ENCODE data around the gene VMO1.

VMO1 gene, protein sequence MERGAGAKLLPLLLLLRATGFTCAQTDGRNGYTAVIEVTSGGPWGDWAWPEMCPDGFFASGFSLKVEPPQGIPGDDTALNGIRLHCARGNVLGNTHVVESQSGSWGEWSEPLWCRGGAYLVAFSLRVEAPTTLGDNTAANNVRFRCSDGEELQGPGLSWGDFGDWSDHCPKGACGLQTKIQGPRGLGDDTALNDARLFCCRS

DNA sequence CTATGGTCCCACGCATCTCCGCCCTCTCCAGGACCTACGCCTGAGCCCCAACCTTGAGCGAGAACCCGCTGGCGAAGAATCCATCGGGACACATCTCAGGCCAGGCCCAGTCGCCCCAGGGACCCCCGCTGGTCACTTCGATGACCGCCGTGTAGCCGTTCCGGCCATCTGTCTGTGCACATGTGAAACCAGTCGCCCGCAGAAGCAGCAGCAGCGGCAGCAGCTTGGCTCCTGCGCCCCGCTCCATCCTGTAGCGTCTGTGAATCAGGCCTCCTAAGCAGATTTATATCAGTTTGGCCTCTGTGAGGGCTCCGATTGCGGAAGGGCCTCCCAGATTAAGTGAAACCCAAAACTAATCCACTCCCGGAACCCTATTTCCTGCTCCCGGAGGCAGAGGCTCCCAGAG is at the start of gene VMO1:
Gene VMO1 (minus strand): TSS at position 259 of the 406 bp plus-strand sequence. CDS start 12 bp downstream, at position 247.
- DNase-seq: no peak
- no peak within 1 kb of the TSS for H2AFZ ChIP-seq (ENCODE audit: low read length)
- H3K4me1 ChIP-seq (ENCODE audit: low read length): peaks cover 3% of the 10 kb centered on the region
- H3K36me3 ChIP-seq (replicated peaks; ENCODE audit: insufficient read depth, low read length): no peaks in the 10 kb centered on the region
- no peak within 1 kb of the TSS for H3K27ac ChIP-seq (ENCODE audit: low read length)
- no peak within 1 kb of the TSS for H3K4me2 ChIP-seq (ENCODE audit: low read depth, low read length)
- no peaks in the 10 kb centered on the region for H4K20me1 ChIP-seq (ENCODE audit: insufficient read depth, low read length)
- H3K9ac ChIP-seq (ENCODE audit: low read length): no peak within 1 kb of the TSS
- H3F3A ChIP-seq (ENCODE audit: insufficient read depth, low read length): no peaks in the 10 kb centered on the region
- peaks cover 55% of the 10 kb centered on the region for H3K27me3 ChIP-seq (replicated peaks; ENCODE audit: insufficient read depth, low read length)
- no peaks in the 10 kb centered on the region for H3K9me3 ChIP-seq (replicated peaks; ENCODE audit: insufficient read depth, low read length)
- TF ChIP-seq, protein P1, sequence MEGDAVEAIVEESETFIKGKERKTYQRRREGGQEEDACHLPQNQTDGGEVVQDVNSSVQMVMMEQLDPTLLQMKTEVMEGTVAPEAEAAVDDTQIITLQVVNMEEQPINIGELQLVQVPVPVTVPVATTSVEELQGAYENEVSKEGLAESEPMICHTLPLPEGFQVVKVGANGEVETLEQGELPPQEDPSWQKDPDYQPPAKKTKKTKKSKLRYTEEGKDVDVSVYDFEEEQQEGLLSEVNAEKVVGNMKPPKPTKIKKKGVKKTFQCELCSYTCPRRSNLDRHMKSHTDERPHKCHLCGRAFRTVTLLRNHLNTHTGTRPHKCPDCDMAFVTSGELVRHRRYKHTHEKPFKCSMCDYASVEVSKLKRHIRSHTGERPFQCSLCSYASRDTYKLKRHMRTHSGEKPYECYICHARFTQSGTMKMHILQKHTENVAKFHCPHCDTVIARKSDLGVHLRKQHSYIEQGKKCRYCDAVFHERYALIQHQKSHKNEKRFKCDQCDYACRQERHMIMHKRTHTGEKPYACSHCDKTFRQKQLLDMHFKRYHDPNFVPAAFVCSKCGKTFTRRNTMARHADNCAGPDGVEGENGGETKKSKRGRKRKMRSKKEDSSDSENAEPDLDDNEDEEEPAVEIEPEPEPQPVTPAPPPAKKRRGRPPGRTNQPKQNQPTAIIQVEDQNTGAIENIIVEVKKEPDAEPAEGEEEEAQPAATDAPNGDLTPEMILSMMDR (IDR thresholded peaks at IDR 0.05; ENCODE audit: low read length): no peak
- TF ChIP-seq EZH2phosphoT487 (IDR thresholded peaks at IDR 0.05; ENCODE audit: low read length): no peak
- H3K9me2 ChIP-seq (replicated peaks; ENCODE audit: insufficient read depth, low read length): no peaks in the 10 kb centered on the region
- no peaks in the 10 kb centered on the region for H3K79me2 ChIP-seq (ENCODE audit: low read length)
- no peak within 1 kb of the TSS for H3K4me3 ChIP-seq (ENCODE audit: low read length)

DNA sequence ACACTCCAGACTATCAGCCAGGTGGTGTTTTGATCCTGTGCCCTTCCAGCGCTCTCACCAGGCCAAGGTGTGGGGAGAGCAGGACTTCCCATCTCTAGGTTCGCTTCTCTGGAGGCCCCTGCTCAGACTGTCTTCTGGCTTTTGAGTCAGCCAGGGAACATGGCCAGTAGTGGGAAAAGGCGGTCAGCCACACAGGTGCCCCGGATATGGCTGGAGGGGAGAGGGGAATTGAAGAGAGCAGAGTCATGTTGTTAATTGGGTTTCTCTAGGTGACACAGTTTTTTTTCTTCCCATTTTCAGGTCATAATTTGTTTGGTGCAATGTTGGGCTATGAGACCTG is 48.5 kb upstream of the VMO1 start:
- H3K4me1 ChIP-seq (ENCODE audit: low read length): peaks cover 23% of the 10 kb centered on the region; the same call in 1 of the 2 replicates
- H2AFZ ChIP-seq (ENCODE audit: low read length): no peak overlapping the region
- peaks cover 3% of the 10 kb centered on the region; the same call in 1 of the 2 replicates for H3F3A ChIP-seq (ENCODE audit: insufficient read depth, low read length)
- H3K9me2 ChIP-seq (replicated peaks; ENCODE audit: insufficient read depth, low read length): no peaks in the 10 kb centered on the region
- H3K27ac ChIP-seq (ENCODE audit: low read length): no peak overlapping the region
- no peaks in the 10 kb centered on the region for H3K27me3 ChIP-seq (replicated peaks; ENCODE audit: insufficient read depth, low read length)
- H4K20me1 ChIP-seq (ENCODE audit: insufficient read depth, low read length): no peaks in the 10 kb centered on the region
- peak overlapping the region; percentile 99; the same call in 1 of the 2 replicates for H3K4me2 ChIP-seq (ENCODE audit: low read depth, low read length)
- TF ChIP-seq EZH2 (optimal IDR thresholded peaks at IDR 0.05; ENCODE audit: low read depth, low read length) (no peak), EZH2phosphoT487 (IDR thresholded peaks at IDR 0.05; ENCODE audit: low read length) (no peak)
- TF ChIP-seq, protein P1 (IDR thresholded peaks at IDR 0.05; ENCODE audit: low read length): no peak
- DNase-seq: no peak
- H3K36me3 ChIP-seq (replicated peaks; ENCODE audit: insufficient read depth, low read length): no peaks in the 10 kb centered on the region
- H3K4me3 ChIP-seq (ENCODE audit: low read length): peak overlapping the region; percentile 92; the same call in 1 of the 2 replicates
- H3K9ac ChIP-seq (ENCODE audit: low read length): no peak overlapping the region
- peaks cover 63% of the 10 kb centered on the region for H3K79me2 ChIP-seq (ENCODE audit: low read length)
- H3K9me3 ChIP-seq (replicated peaks; ENCODE audit: insufficient read depth, low read length): no peaks in the 10 kb centered on the region

DNA sequence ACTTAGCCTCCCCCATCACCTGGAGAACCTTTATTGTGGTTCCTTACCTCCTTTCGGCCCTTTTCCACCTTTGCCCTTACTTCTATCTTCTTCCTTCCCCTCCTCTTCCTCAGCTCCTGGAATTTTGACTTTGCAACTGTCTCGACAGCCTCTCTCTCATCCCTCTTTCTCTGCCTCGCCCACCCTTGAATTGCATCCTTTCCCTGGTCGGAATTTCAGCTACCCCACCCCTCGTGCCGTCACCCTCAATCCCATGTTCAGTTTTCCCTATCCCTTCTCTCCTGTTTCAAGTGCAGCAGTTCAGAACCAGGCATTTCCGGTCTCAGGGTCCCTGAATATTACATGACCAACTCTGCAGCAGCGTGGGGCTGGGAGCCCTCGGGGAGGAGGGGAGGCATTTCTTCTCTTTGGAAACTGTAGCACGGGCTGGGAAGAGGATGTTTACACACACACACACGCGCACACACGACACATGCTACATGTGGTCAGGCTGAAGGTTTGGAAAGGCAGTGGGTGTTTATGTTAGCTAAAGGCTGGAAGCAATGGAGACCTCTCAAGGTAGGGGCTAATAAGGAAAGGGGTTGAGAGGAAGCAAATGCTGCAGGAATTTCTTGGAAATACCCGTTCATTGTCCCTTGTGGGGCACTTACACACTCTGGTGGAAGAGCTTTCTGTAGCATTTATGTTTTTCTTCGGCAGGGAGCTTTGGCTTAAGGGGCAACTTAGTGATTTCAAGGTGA is 47.9 kb upstream of the VMO1 start:
- Histone ChIP-seq H3K4me2 (ENCODE audit: low read depth, low read length) (peak overlapping the region; percentile 99), H3K27ac (ENCODE audit: low read length) (no peak overlapping the region), H3K27me3 (replicated peaks; ENCODE audit: insufficient read depth, low read length) (no peaks in the 10 kb centered on the region), H4K20me1 (ENCODE audit: insufficient read depth, low read length) (no peaks in the 10 kb centered on the region), H3K4me3 (ENCODE audit: low read length) (peak overlapping the region; percentile 92), H3K9me3 (replicated peaks; ENCODE audit: insufficient read depth, low read length) (no peaks in the 10 kb centered on the region), H3K9ac (ENCODE audit: low read length) (peak overlapping the region; percentile 80), H3K4me1 (ENCODE audit: low read length) (peaks cover 23% of the 10 kb centered on the region; the same call in 1 of the 2 replicates), H2AFZ (ENCODE audit: low read length) (peak overlapping the region; percentile 77), H3K9me2 (replicated peaks; ENCODE audit: insufficient read depth, low read length) (no peaks in the 10 kb centered on the region), H3F3A (ENCODE audit: insufficient read depth, low read length) (peaks cover 3% of the 10 kb centered on the region; the same call in 1 of the 2 replicates), H3K79me2 (ENCODE audit: low read length) (peaks cover 57% of the 10 kb centered on the region), H3K36me3 (replicated peaks; ENCODE audit: insufficient read depth, low read length) (no peaks in the 10 kb centered on the region)
- DNase-seq: no peak
- TF ChIP-seq EZH2phosphoT487 (IDR thresholded peaks at IDR 0.05; ENCODE audit: low read length): no peak
- TF ChIP-seq, protein P1 (IDR thresholded peaks at IDR 0.05; ENCODE audit: low read length): no peak
- no peak for TF ChIP-seq EZH2 (optimal IDR thresholded peaks at IDR 0.05; ENCODE audit: low read depth, low read length)

All from MM.1S (cell line).